ENCODE measurements around the gene GOLPH3L.
"Not testable (repeated sequence)": the region's sequence is repeated elsewhere in the genome, so short reads cannot be mapped to it uniquely, and the experiment has no call there.

DNA sequence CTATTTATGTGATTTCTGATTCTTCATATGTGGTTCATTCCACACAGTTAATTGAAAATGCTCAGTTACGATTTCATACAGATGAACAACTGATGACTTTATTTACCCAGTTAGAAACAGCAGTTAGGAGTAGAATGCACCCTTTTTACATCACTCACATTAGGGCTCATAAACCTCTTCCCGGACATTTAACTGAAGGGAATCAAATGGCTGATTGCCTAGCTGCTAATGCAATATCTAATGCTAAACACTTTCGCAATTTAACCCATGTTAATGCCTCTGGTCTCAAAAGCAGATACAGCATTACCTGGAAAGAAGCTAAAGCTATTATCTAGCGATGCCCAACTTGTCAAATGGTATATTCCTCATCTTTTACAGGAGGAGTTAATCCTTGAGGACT lies 39.9 kb downstream of the GOLPH3L start:
- TF ChIP-seq, protein P1, sequence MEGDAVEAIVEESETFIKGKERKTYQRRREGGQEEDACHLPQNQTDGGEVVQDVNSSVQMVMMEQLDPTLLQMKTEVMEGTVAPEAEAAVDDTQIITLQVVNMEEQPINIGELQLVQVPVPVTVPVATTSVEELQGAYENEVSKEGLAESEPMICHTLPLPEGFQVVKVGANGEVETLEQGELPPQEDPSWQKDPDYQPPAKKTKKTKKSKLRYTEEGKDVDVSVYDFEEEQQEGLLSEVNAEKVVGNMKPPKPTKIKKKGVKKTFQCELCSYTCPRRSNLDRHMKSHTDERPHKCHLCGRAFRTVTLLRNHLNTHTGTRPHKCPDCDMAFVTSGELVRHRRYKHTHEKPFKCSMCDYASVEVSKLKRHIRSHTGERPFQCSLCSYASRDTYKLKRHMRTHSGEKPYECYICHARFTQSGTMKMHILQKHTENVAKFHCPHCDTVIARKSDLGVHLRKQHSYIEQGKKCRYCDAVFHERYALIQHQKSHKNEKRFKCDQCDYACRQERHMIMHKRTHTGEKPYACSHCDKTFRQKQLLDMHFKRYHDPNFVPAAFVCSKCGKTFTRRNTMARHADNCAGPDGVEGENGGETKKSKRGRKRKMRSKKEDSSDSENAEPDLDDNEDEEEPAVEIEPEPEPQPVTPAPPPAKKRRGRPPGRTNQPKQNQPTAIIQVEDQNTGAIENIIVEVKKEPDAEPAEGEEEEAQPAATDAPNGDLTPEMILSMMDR (IDR thresholded peaks at IDR 0.05; ENCODE audit: low read depth, low read length), result not testable (repeated sequence)
- TF ChIP-seq POLR2A (IDR thresholded peaks at IDR 0.05; ENCODE audit: extremely low read depth, insufficient read length); MYC (IDR thresholded peaks at IDR 0.05; ENCODE audit: low read depth, low read length): not testable (repeated sequence)
- TF ChIP-seq, protein P2, sequence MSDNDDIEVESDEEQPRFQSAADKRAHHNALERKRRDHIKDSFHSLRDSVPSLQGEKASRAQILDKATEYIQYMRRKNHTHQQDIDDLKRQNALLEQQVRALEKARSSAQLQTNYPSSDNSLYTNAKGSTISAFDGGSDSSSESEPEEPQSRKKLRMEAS (IDR thresholded peaks at IDR 0.05; ENCODE audit: low read depth, low read length), result not testable (repeated sequence)
